ENCODE data around the gene MGAT4C.

MGAT4C gene

DNA sequence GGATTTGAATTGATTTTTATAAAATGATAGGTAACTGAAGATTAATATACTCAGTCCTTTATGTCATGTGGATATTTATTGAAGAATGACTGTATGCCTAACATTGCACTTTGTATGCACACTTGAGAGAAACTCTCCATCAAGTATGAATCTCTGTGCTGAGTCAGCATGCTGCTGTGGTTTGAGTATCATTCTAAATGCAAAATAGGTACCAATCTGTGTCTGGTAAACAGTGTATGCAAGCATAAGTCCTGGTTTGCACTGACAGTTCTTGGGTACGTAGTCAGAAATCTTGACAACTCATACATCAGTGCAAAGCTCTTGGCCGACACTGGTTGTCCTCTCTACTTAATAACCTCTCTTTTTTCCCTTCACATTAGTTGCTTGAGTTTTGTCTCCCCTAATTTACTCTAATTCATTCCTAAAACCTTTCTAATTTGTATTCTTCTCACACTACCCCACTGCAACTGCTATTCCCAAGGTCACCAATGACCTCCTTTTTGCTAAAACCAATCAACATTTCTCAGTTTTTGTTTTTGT is 21.8 kb downstream of the MGAT4C start:
- TF ChIP-seq, protein P1, sequence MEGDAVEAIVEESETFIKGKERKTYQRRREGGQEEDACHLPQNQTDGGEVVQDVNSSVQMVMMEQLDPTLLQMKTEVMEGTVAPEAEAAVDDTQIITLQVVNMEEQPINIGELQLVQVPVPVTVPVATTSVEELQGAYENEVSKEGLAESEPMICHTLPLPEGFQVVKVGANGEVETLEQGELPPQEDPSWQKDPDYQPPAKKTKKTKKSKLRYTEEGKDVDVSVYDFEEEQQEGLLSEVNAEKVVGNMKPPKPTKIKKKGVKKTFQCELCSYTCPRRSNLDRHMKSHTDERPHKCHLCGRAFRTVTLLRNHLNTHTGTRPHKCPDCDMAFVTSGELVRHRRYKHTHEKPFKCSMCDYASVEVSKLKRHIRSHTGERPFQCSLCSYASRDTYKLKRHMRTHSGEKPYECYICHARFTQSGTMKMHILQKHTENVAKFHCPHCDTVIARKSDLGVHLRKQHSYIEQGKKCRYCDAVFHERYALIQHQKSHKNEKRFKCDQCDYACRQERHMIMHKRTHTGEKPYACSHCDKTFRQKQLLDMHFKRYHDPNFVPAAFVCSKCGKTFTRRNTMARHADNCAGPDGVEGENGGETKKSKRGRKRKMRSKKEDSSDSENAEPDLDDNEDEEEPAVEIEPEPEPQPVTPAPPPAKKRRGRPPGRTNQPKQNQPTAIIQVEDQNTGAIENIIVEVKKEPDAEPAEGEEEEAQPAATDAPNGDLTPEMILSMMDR (IDR thresholded peaks at IDR 0.05; ENCODE audit: low read depth, low read length, missing control alignments), result no peak
- in situ Hi-C loops (cut with HindIII; ENCODE audit: low sequenced_read_pairs), result no loop called here
- DNase-seq (ENCODE audit: low read depth), result no peak
- no peak overlapping the region for H3K4me3 ChIP-seq (ENCODE audit: low read depth, low read length)

DNA sequence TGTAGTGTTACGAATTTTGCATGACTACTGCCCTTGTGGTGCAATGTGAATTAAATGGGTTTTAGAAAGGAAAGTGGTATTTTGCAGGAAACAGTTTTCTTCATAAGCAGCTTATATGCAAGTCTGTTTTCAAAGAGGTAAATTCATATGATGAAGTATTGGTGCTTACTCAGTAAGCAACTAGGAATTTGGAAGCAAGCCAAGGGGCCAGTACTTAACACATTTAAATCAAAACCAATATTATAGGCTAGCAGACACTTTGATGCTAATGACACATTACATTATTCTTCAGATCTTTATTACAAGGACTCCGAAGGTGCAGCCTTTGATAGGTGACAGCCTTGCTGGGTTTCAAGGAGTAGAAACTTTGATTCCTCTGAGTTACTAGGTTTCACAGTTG is 23.1 kb downstream of the MGAT4C start:
- peak; percentile 26 for DNase-seq (ENCODE audit: low read depth)
- TF ChIP-seq, protein P1 (IDR thresholded peaks at IDR 0.05; ENCODE audit: low read depth, low read length, missing control alignments), result no peak
- in situ Hi-C loops (cut with HindIII; ENCODE audit: low sequenced_read_pairs), result no loop called here
- no peak overlapping the region for H3K4me3 ChIP-seq (ENCODE audit: low read depth, low read length)

DNA sequence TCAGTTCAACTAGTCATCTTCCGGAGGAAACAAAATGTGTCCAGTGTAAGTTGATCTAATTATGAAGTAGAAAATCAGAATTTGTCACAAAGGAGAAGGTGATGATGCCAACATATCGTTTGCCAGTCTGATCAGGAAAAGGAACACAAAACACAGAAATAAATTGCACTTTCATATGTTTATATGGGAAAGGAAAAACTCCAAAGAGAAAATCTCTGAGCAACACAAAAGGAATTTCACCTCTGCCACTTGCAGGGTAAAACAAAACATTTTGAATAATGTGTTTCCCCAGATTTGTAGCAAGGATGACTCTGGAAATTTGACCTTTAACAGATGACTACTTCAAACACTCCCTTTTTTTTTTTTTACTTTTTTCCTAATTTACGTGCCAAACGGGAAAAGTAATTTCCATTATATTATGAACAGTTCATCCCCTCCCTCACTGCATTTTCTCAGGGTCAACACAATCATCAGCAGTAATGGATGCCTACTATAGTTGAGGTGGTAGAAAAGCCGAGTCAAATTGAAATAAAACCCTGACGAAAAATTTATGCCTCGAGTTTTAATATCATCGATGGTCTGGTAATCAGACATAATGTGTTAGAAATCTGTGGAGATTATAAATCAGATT is 25.6 kb downstream of the MGAT4C start:
- H3K4me3 ChIP-seq (ENCODE audit: low read depth, low read length), result no peak overlapping the region
- TF ChIP-seq, protein P1 (IDR thresholded peaks at IDR 0.05; ENCODE audit: low read depth, low read length, missing control alignments), result no peak
- in situ Hi-C loops (cut with HindIII; ENCODE audit: low sequenced_read_pairs), result no loop called here
- DNase-seq (ENCODE audit: low read depth), result peak; percentile 32

GRCh38 chr12:86229772-86230171 is 26.4 kb downstream of the MGAT4C start:
- H3K4me3 ChIP-seq (ENCODE audit: low read depth, low read length), result no peak overlapping the region
- DNase-seq (ENCODE audit: low read depth), result no peak
- in situ Hi-C loops (cut with HindIII; ENCODE audit: low sequenced_read_pairs), result no loop called here
- TF ChIP-seq, protein P1 (IDR thresholded peaks at IDR 0.05; ENCODE audit: low read depth, low read length, missing control alignments), result no peak

DNA sequence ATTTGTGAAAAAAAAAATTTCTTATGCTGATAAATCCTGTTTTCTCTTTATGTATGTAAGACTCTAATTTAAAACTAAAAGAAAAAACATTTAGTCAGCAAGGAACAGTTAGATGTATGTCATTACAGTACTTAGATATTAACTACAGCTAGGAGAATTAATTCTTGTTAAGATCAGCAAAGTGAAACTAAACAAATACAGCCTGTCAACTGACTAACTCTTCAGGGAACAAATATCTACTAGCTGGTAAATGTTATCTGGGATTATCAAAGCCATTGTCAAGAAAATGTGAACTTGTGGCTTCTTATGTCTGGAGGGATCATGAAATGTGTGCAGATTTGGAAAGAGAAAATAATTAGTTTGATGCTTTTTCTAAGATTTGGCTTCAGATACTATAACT is 27.5 kb downstream of the MGAT4C start:
- TF ChIP-seq, protein P1 (IDR thresholded peaks at IDR 0.05; ENCODE audit: low read depth, low read length, missing control alignments), result no peak
- DNase-seq (ENCODE audit: low read depth), result no peak
- no peak overlapping the region for H3K4me3 ChIP-seq (ENCODE audit: low read depth, low read length)
- in situ Hi-C loops (cut with HindIII; ENCODE audit: low sequenced_read_pairs), result no loop called here

DNA sequence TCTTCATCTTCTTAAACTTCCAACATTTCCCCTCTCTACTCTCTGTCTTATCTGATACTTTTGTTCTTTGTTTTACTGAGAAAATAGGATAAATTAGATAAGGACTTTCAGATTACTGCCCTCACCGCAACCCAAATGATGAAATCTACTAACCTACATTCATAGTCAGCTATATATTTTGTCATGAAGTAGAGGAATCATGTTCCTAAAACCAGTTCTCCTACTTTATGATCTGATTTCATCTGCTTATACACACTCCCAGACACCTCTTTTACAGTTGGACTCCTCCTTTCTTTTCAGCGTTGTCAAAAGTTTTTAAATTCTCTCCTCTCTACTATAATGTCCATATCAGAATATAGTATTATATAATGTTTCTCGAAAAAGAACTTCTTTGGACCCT is 29.7 kb downstream of the MGAT4C start:
- H3K4me3 ChIP-seq (ENCODE audit: low read depth, low read length), result no peak overlapping the region
- no peak for DNase-seq (ENCODE audit: low read depth)
- in situ Hi-C loops (cut with HindIII; ENCODE audit: low sequenced_read_pairs), result no loop called here
- TF ChIP-seq, protein P1 (IDR thresholded peaks at IDR 0.05; ENCODE audit: low read depth, low read length, missing control alignments), result no peak

Data from astrocyte of the cerebellum (primary cell).